Measurements from ENCODE around the gene PDHX.

DNA sequence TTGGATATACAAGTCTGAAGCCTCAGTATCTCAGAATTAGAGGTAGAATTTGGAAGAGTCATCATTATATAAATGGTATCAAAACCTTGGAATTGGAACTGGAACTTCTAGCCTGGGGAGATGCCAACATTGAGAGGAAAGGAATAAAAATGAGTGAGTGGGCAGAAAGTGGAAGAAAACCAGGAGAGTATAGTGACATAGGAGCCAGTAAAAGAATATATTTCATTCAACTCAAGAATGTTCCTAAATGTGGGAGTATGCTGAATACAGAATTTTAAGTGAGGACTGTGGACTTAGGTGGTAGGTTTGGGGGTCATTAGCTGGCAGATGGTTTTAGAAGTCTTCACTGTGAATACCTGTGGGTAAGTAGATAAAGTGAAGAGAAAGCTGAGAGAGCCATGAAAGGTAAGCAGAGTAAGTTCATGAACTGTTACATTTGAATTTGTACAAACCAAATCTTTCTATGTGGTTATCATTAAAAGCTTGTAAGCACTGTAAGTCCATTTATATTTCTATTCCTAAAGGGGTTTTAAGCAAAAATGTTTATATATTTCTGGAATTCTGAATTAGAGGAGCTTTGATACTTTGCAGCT is 60.2 kb downstream of the PDHX start:
- TF ChIP-seq CTCF (IDR thresholded peaks at IDR 0.05 in 8 of 11, conservative IDR thresholded peaks at IDR 0.05 in 3 of 11) (no peak), POLR2AphosphoS5 (IDR thresholded peaks at IDR 0.05) (no peak)
